ENCODE measurements around the gene CASP4. TPM values are rescaled to one million over a fixed set of nuclear protein-coding genes. Genes with fewer than 3 reads are reported as not detected.

Gene CASP4
- total RNA-seq, 3 donors from 2014 or later (not counting 1 experiment from before 2014, with no cell fraction given): 132 to 156 (median 149) TPM

GRCh38 chr11:104905271-104905670 is 63.1 kb downstream of the CASP4 start:
- H3K27me3 ChIP-seq (ENCODE audit: control insufficient read depth, insufficient read depth, low read length): no peaks in the 10 kb centered on the region
- H3K27ac ChIP-seq (ENCODE audit: low read length): no peak overlapping the region
- no peak overlapping the region for H3K4me3 ChIP-seq (ENCODE audit: low read length)
- WGBS (ENCODE audit: insufficient coverage): 92% methylated on average over 3 of the region's 4 CpGs
- Mint-ChIP-seq H3K27me3 (ENCODE audit: low read depth in 2 of 2) (no peaks in the 10 kb centered on the region), H3K36me3 (peaks cover 41% of the 10 kb centered on the region), H3K4me3 (no peak overlapping the region), H3K4me1 (peaks cover 15 to 24% of the 10 kb centered on the region in 2 donors), H3K9me3 (peaks cover 0 to 2% of the 10 kb centered on the region in 2 donors), H3K27ac (no peak overlapping the region)
- peaks cover 18% of the 10 kb centered on the region for H3K36me3 ChIP-seq (ENCODE audit: control insufficient read depth, insufficient read depth, low read length)
- DNase-seq: no peak
- H3K9me3 ChIP-seq (ENCODE audit: control insufficient read depth, insufficient read depth, low read length): no peaks in the 10 kb centered on the region
- intact Hi-C loops (cut with micrococcal nuclease): no loop called here
- TF ChIP-seq, protein P1, sequence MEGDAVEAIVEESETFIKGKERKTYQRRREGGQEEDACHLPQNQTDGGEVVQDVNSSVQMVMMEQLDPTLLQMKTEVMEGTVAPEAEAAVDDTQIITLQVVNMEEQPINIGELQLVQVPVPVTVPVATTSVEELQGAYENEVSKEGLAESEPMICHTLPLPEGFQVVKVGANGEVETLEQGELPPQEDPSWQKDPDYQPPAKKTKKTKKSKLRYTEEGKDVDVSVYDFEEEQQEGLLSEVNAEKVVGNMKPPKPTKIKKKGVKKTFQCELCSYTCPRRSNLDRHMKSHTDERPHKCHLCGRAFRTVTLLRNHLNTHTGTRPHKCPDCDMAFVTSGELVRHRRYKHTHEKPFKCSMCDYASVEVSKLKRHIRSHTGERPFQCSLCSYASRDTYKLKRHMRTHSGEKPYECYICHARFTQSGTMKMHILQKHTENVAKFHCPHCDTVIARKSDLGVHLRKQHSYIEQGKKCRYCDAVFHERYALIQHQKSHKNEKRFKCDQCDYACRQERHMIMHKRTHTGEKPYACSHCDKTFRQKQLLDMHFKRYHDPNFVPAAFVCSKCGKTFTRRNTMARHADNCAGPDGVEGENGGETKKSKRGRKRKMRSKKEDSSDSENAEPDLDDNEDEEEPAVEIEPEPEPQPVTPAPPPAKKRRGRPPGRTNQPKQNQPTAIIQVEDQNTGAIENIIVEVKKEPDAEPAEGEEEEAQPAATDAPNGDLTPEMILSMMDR (IDR thresholded peaks at IDR 0.05): no peak
- no peaks in the 10 kb centered on the region for H3K4me1 ChIP-seq (ENCODE audit: control insufficient read depth, insufficient read depth, low read length)
- ATAC-seq: no peak

DNA sequence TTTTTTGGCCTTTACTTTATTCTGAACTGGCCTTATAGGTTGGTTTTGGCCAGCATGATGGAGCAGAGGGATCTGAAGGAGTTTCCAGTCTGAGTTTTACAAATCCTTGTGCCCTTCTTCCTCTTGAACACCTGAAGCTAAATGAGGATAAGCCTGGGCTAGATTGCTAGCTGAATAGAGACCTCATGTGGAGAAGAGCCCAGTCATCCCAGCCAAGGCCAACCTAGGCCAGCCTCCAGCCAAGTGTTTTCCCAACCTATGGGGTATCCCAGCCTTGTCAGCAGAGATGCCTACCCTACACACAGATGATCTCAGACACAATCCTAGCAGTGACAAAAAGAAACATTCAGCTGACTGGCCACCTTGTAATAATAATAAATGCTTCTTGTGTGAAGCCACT is 69.1 kb downstream of the CASP4 start:
- Histone ChIP-seq H3K4me1 (ENCODE audit: control insufficient read depth, insufficient read depth, low read length) (peaks cover 12% of the 10 kb centered on the region), H3K36me3 (ENCODE audit: control insufficient read depth, insufficient read depth, low read length) (no peaks in the 10 kb centered on the region), H3K9me3 (ENCODE audit: control insufficient read depth, insufficient read depth, low read length) (no peaks in the 10 kb centered on the region), H3K27me3 (ENCODE audit: control insufficient read depth, insufficient read depth, low read length) (no peaks in the 10 kb centered on the region), H3K4me3 (ENCODE audit: low read length) (no peak overlapping the region), H3K27ac (ENCODE audit: low read length) (no peak overlapping the region)
- ATAC-seq (no peak), DNase-seq (no peak)
- Mint-ChIP-seq H3K4me1 (peaks cover 29 to 33% of the 10 kb centered on the region in 2 donors), H3K4me3 (no peak overlapping the region), H3K36me3 (peaks cover 19% of the 10 kb centered on the region), H3K27me3 (ENCODE audit: low read depth in 2 of 2) (no peaks in the 10 kb centered on the region), H3K9me3 (no peaks in the 10 kb centered on the region), H3K27ac (no peak overlapping the region)
- intact Hi-C loops (cut with micrococcal nuclease): no loop called here
- TF ChIP-seq, protein P1 (IDR thresholded peaks at IDR 0.05): no peak

DNA sequence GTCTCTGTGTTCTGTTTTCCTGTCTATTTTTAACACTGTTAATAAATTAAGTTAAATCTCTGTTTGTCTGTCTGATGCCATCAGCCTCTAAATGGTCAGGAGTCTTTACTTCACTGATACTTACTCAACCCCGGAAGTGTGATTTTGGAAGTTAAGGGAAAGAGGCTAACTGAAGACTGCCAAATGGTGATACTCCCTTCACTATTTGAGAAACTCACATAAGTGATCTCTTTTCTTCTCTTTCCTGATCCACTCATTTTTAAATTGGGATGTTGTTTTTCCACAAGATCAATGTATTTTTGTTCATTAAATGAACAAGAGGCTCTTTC is 69.7 kb downstream of the CASP4 start:
- H3K36me3 ChIP-seq (ENCODE audit: control insufficient read depth, insufficient read depth, low read length): no peaks in the 10 kb centered on the region
- Mint-ChIP-seq H3K27me3 (ENCODE audit: low read depth in 2 of 2) (no peaks in the 10 kb centered on the region), H3K4me3 (peak overlapping the region; percentile 72), H3K4me1 (peaks cover 32 to 33% of the 10 kb centered on the region in 2 donors), H3K9me3 (no peaks in the 10 kb centered on the region), H3K36me3 (peaks cover 14% of the 10 kb centered on the region), H3K27ac (peak overlapping the region; percentile 71 to 81)
- intact Hi-C loops (cut with micrococcal nuclease): no loop called here
- ATAC-seq (no peak), DNase-seq (peak in 1 of 2 donors; percentile 23)
- H3K4me1 ChIP-seq (ENCODE audit: control insufficient read depth, insufficient read depth, low read length): peaks cover 12% of the 10 kb centered on the region
- WGBS (ENCODE audit: insufficient coverage): no CpG with 5 or more reads among the region's 1 CpG
- no peaks in the 10 kb centered on the region for H3K9me3 ChIP-seq (ENCODE audit: control insufficient read depth, insufficient read depth, low read length)
- no peaks in the 10 kb centered on the region for H3K27me3 ChIP-seq (ENCODE audit: control insufficient read depth, insufficient read depth, low read length)
- TF ChIP-seq, protein P1 (IDR thresholded peaks at IDR 0.05): no peak
- H3K4me3 ChIP-seq (ENCODE audit: low read length): no peak overlapping the region
- H3K27ac ChIP-seq (ENCODE audit: low read length): peak overlapping the region; percentile 29

DNA sequence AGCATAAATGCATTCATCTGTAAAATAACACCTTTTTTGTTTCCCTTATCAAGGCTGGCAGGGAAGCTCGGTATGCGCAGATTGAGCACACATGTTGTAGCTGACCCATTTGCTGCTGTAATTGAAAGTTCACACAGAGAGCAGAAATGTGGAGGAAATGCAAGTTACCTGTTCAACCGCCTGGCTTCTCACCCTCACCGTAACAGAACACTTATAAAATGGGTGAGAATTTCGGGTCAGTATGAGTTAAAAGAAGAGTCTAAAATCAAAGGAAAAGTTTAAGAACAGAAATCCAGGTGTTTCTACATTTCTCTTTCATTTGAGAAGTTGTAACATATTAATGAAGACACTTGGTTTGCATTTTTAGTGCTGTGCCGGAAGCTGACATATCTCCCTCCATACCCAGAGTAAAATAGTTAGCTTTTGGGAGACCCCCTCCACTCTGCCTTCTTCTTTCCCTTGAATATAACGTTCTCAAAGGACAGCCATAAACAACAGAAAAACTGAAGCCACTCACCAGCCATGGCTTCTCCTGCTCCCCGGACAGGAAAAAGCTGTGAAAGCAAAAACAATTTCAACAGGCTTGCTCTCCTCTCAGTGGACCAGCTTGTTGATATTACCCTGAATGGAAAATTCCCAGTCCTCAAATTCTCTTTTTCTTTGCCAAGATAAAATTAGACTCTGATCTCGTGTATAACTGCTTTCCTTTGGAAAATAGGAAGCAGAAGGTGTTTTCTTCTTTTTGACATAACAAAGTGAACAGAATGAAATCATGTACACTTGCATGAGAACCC is 70.3 kb downstream of the CASP4 start, which contains the start of gene CASP12:
Gene CASP12 (minus strand): TSS at position 570 of the 794 bp plus-strand sequence.
- H3K27me3 Mint-ChIP-seq (ENCODE audit: low read depth in 2 of 2): no peaks in the 10 kb centered on the region
- DNase-seq: peak in 1 of 2 donors; percentile 52
- peak within 1 kb of the TSS; percentile 29 for H3K27ac ChIP-seq (ENCODE audit: low read length)
- intact Hi-C loops (cut with micrococcal nuclease): no loop called here
- peak; percentile 55 to 75 (median 71) for ATAC-seq
- WGBS (ENCODE audit: insufficient coverage): 45% methylated on average over 8 of the region's 9 CpGs
- no peaks in the 10 kb centered on the region for H3K36me3 ChIP-seq (ENCODE audit: control insufficient read depth, insufficient read depth, low read length)
- no peaks in the 10 kb centered on the region for H3K9me3 ChIP-seq (ENCODE audit: control insufficient read depth, insufficient read depth, low read length)
- peaks cover 8% of the 10 kb centered on the region for H3K36me3 Mint-ChIP-seq
- peaks cover 33% of the 10 kb centered on the region in 2 donors for H3K4me1 Mint-ChIP-seq
- peak within 1 kb of the TSS; percentile 72 for H3K4me3 Mint-ChIP-seq
- TF ChIP-seq, protein P1 (IDR thresholded peaks at IDR 0.05): no peak
- no peaks in the 10 kb centered on the region for H3K9me3 Mint-ChIP-seq
- no peaks in the 10 kb centered on the region for H3K27me3 ChIP-seq (ENCODE audit: control insufficient read depth, insufficient read depth, low read length)
- peak within 1 kb of the TSS; percentile 71 to 81 for H3K27ac Mint-ChIP-seq
- peaks cover 12% of the 10 kb centered on the region for H3K4me1 ChIP-seq (ENCODE audit: control insufficient read depth, insufficient read depth, low read length)
- no peak within 1 kb of the TSS for H3K4me3 ChIP-seq (ENCODE audit: low read length)

All from natural killer cell (primary cell).